NT2/D1 (cell line): ENCODE data around the gene RORC.
"Not testable (repeated sequence)": the region's sequence is repeated elsewhere in the genome, so short reads cannot be mapped to it uniquely, and the experiment has no call there.

Experiments
- DNase-seq: peaks from one replicate; pipeline ENCODE4 v3.0.0-alpha.2; 2011; ENCODE audit warnings: low read depth, low spot score
- H3K27me3 ChIP-seq: 2 replicates; pipeline ENCODE4 v1.6.0; 2011; ENCODE audit warnings: mild to moderate bottlenecking; ENCODE audit not compliant: insufficient read length, insufficient read depth
- H3K36me3 ChIP-seq: 2 replicates; pipeline ENCODE4 v1.6.1; 2011; ENCODE audit warnings: mild to moderate bottlenecking, low read length, mixed read lengths; ENCODE audit not compliant: insufficient read depth, insufficient read length
- H3K4me1 ChIP-seq: 2 replicates; pipeline ENCODE4 v1.5.1; 2011; ENCODE audit not compliant: insufficient read depth, insufficient read length
- H3K4me3 ChIP-seq: 2 replicates; pipeline ENCODE4 v1.5.1; 2011; ENCODE audit warnings: low read depth; ENCODE audit not compliant: insufficient read length
- H3K9ac ChIP-seq: 2 replicates; pipeline ENCODE4 v1.6.0; 2011; ENCODE audit warnings: low read depth; ENCODE audit not compliant: insufficient read length
- H3K9me3 ChIP-seq: 2 replicates; pipeline ENCODE4 v1.5.1; 2011; ENCODE audit warnings: mild to moderate bottlenecking, low read length; ENCODE audit not compliant: insufficient read depth
- SUZ12 ChIP-seq: IDR thresholded peaks from 2 replicates; pipeline ENCODE4 v1.6.1; 2011; ENCODE audit not compliant: insufficient read length, insufficient read depth; ENCODE audit errors: extremely low read depth
- YY1 ChIP-seq: IDR thresholded peaks from 2 replicates; pipeline ENCODE4 v1.6.1; 2011; ENCODE audit not compliant: insufficient read length, insufficient read depth
- ZNF274 ChIP-seq: IDR thresholded peaks from 2 replicates; pipeline ENCODE4 v1.6.1; 2011; ENCODE audit warnings: mild to moderate bottlenecking, low read depth, low read length

Gene RORC

GRCh38 chr1:151864411-151864810 is 32.8 kb upstream of the RORC start:
- TF ChIP-seq SUZ12 = no peak
- no peak for TF ChIP-seq ZNF274
- no peak for TF ChIP-seq YY1
- H3K27me3 ChIP-seq = peaks cover 21% of the 10 kb centered on the region
- DNase-seq = no peak
- H3K9me3 ChIP-seq = no peaks in the 10 kb centered on the region
- H3K4me3 ChIP-seq = no peak overlapping the region
- no peak overlapping the region for H3K9ac ChIP-seq
- H3K36me3 ChIP-seq = no peaks in the 10 kb centered on the region
- H3K4me1 ChIP-seq = peaks cover 26% of the 10 kb centered on the region

- no peaks in the 10 kb centered on the region for H3K9me3 ChIP-seq
- no peaks in the 10 kb centered on the region for H3K36me3 ChIP-seq
- H3K9ac ChIP-seq = no peak overlapping the region
- DNase-seq = no peak
- no peak for TF ChIP-seq ZNF274
- no peak for TF ChIP-seq SUZ12
- TF ChIP-seq YY1 = no peak
- peaks cover 38% of the 10 kb centered on the region for H3K4me1 ChIP-seq
- H3K27me3 ChIP-seq = peaks cover 31% of the 10 kb centered on the region
- no peak overlapping the region for H3K4me3 ChIP-seq
Measured at GRCh38 chr1:151862604-151863003, 31.0 kb upstream of the RORC start.

- H3K36me3 ChIP-seq = no peaks in the 10 kb centered on the region
- H3K9ac ChIP-seq = peak overlapping the region; percentile 43
- peaks cover 40% of the 10 kb centered on the region for H3K4me1 ChIP-seq
- no peaks in the 10 kb centered on the region for H3K9me3 ChIP-seq
- H3K27me3 ChIP-seq = peaks cover 31% of the 10 kb centered on the region
- peak; percentile 93 for DNase-seq
- H3K4me3 ChIP-seq = peak overlapping the region; percentile 4
- TF ChIP-seq ZNF274 = no peak
- TF ChIP-seq SUZ12 = no peak
- no peak for TF ChIP-seq YY1
Measured at GRCh38 chr1:151860504-151861187, 29.0 kb upstream of the RORC start.

GRCh38 chr1:151859891-151860293 is 28.3 kb upstream of the RORC start:
- H3K9me3 ChIP-seq = no peaks in the 10 kb centered on the region
- H3K4me1 ChIP-seq = peaks cover 38% of the 10 kb centered on the region
- no peak for DNase-seq
- H3K9ac ChIP-seq = peak overlapping the region; percentile 45
- H3K36me3 ChIP-seq = no peaks in the 10 kb centered on the region
- peak overlapping the region; percentile 12 for H3K4me3 ChIP-seq
- H3K27me3 ChIP-seq = peaks cover 30% of the 10 kb centered on the region
- no peak for TF ChIP-seq SUZ12
- TF ChIP-seq ZNF274 = no peak
- no peak for TF ChIP-seq YY1

- H3K36me3 ChIP-seq = no peaks in the 10 kb centered on the region
- DNase-seq = no peak
- H3K27me3 ChIP-seq = peaks cover 28% of the 10 kb centered on the region
- TF ChIP-seq YY1 (no peak), ZNF274 (no peak)
- no peak overlapping the region for H3K9ac ChIP-seq
- H3K9me3 ChIP-seq = no peaks in the 10 kb centered on the region
- no peak overlapping the region for H3K4me3 ChIP-seq
- peaks cover 34% of the 10 kb centered on the region for H3K4me1 ChIP-seq
Measured at GRCh38 chr1:151858886-151859665, 27.5 kb upstream of the RORC start.

- H3K9ac ChIP-seq = no peak overlapping the region
- H3K4me3 ChIP-seq = no peak overlapping the region
- H3K9me3 ChIP-seq = no peaks in the 10 kb centered on the region
- TF ChIP-seq SUZ12 = no peak
- TF ChIP-seq ZNF274 = no peak
- no peak for TF ChIP-seq YY1
- H3K27me3 ChIP-seq = peaks cover 28% of the 10 kb centered on the region
- DNase-seq = no peak
- H3K4me1 ChIP-seq = peaks cover 34% of the 10 kb centered on the region
- H3K36me3 ChIP-seq = no peaks in the 10 kb centered on the region
Measured at GRCh38 chr1:151858030-151858746, 26.6 kb upstream of the RORC start.

- peaks cover 31% of the 10 kb centered on the region for H3K4me1 ChIP-seq
- H3K9ac ChIP-seq = no peak overlapping the region
- DNase-seq = no peak
- no peak overlapping the region for H3K4me3 ChIP-seq
- peaks cover 18% of the 10 kb centered on the region for H3K27me3 ChIP-seq
- no peaks in the 10 kb centered on the region for H3K36me3 ChIP-seq
- TF ChIP-seq SUZ12 (no peak), ZNF274 (no peak), YY1 (no peak)
- H3K9me3 ChIP-seq = no peaks in the 10 kb centered on the region
Measured at GRCh38 chr1:151855933-151856332, 24.3 kb upstream of the RORC start.

GRCh38 chr1:151855516-151855915 is 23.9 kb upstream of the RORC start:
- not testable (repeated sequence) for H3K4me3 ChIP-seq, H3K9me3 ChIP-seq, DNase-seq, H3K36me3 ChIP-seq, H3K9ac ChIP-seq
- Histone ChIP-seq H3K27me3 (peaks cover 18% of the 10 kb centered on the region), H3K4me1 (peaks cover 29% of the 10 kb centered on the region)
